SK-N-SH treated with all-trans-retinoic acid at 6 μM for 48 hours (cell line): ENCODE data around the gene SEC61B.
A peak's percentile ranks its signal among the peaks of the same experiment; 100 is the strongest.
"Not testable (repeated sequence)": the region's sequence is repeated elsewhere in the genome, so short reads cannot be mapped to it uniquely, and the experiment has no call there.

Experiments
- ATAC-seq: fragments of 200-7000 bp; cut with Tn5 transposase; 3 replicates; pipeline ENCODE4 v1.9.1; 2020; ENCODE audit warnings: mild to moderate bottlenecking, moderate library complexity
- ARNTL ChIP-seq: fragments of 450-650 bp; formaldehyde crosslinking; IDR thresholded peaks from 2 replicates; pipeline ENCODE4 v1.5.0; 2020; ENCODE audit warnings: low read depth, mild to moderate bottlenecking, moderate library complexity, borderline replicate concordance
- BACH2 ChIP-seq: fragments of 250-450 bp; sonication (Bioruptor Pico); IDR thresholded peaks from 2 replicates; pipeline ENCODE4 v1.9.0; 2021; ENCODE audit warnings: mild to moderate bottlenecking, borderline replicate concordance
- CREB5 ChIP-seq: fragments of 250-450 bp; sonication (Bioruptor Pico); IDR thresholded peaks from 2 replicates; pipeline ENCODE4 v1.5.1; 2020; ENCODE audit warnings: low read depth, mild to moderate bottlenecking, moderate library complexity
- CSDC2 ChIP-seq: fragments of 250-450 bp; sonication (Bioruptor Pico); IDR thresholded peaks from 2 replicates; pipeline ENCODE4 v1.5.0; 2020; ENCODE audit warnings: mild to moderate bottlenecking, moderate library complexity
- CSRNP3 ChIP-seq: fragments of 250-450 bp; sonication (Bioruptor Pico); IDR thresholded peaks from 2 replicates; pipeline ENCODE4 v1.5.1; 2021; ENCODE audit warnings: mild to moderate bottlenecking, moderate library complexity
- ESRRG ChIP-seq: fragments of 250-450 bp; sonication (Bioruptor Pico); IDR thresholded peaks from 2 replicates; pipeline ENCODE4 v1.6.1; 2021; ENCODE audit warnings: mild to moderate bottlenecking
- GLIS3 ChIP-seq: fragments of 250-450 bp; sonication (Bioruptor Pico); IDR thresholded peaks from 2 replicates; pipeline ENCODE4 v1.5.0; 2020; ENCODE audit warnings: mild to moderate bottlenecking, moderate library complexity
- ISL1 ChIP-seq: fragments of 250-450 bp; sonication (Bioruptor Pico); IDR thresholded peaks from 2 replicates; pipeline ENCODE4 v2.1.2; 2022; ENCODE audit warnings: mild to moderate bottlenecking, moderate library complexity
- OSR1 ChIP-seq: fragments of 250-450 bp; sonication (Bioruptor Pico); IDR thresholded peaks from 2 replicates; pipeline ENCODE4 v1.8.0; 2022; ENCODE audit warnings: moderate library complexity, mild to moderate bottlenecking, inconsistent platforms
- PATZ1 ChIP-seq: fragments of 250-450 bp; sonication (Bioruptor Pico); IDR thresholded peaks from 2 replicates; pipeline ENCODE4 v1.8.0; 2020; ENCODE audit warnings: mild to moderate bottlenecking, moderate library complexity, borderline replicate concordance
- PPARA ChIP-seq: fragments of 250-450 bp; sonication (Bioruptor Pico); IDR thresholded peaks from 2 replicates; pipeline ENCODE4 v1.5.0; 2020; ENCODE audit warnings: mild to moderate bottlenecking, borderline replicate concordance
- RARB ChIP-seq: fragments of 250-450 bp; sonication (Bioruptor Pico); IDR thresholded peaks from 2 replicates; pipeline ENCODE4 v1.8.0; 2021; ENCODE audit warnings: mild to moderate bottlenecking, moderate library complexity
- SNAI2 ChIP-seq: fragments of 250-450 bp; sonication (Bioruptor Pico); IDR thresholded peaks from 2 replicates; pipeline ENCODE4 v1.5.0; 2020; ENCODE audit warnings: mild to moderate bottlenecking, moderate library complexity
- TCF4 ChIP-seq: fragments of 250-450 bp; sonication (Bioruptor Pico); IDR thresholded peaks from 2 replicates; pipeline ENCODE4 v1.8.0; 2021; ENCODE audit warnings: mild to moderate bottlenecking, moderate library complexity, borderline replicate concordance
- TOX ChIP-seq: fragments of 250-450 bp; sonication (Bioruptor Pico); IDR thresholded peaks from 2 replicates; pipeline ENCODE4 v1.8.0; 2021; ENCODE audit warnings: mild to moderate bottlenecking, moderate library complexity, borderline replicate concordance
- ZC3H10 ChIP-seq: fragments of 250-450 bp; sonication (Bioruptor Pico); IDR thresholded peaks from 2 replicates; pipeline ENCODE4 v1.5.1; 2021; ENCODE audit warnings: mild to moderate bottlenecking, moderate library complexity
- ZFP3 ChIP-seq: fragments of 250-450 bp; sonication (Bioruptor Pico); IDR thresholded peaks from 2 replicates; pipeline ENCODE4 v1.5.0; 2020; ENCODE audit warnings: mild to moderate bottlenecking, moderate library complexity
- ZFP30 ChIP-seq: fragments of 450-650 bp; formaldehyde crosslinking; IDR thresholded peaks from 2 replicates; pipeline ENCODE4 v1.5.0; 2022; ENCODE audit warnings: mild to moderate bottlenecking, moderate library complexity
- ZNF70 ChIP-seq: fragments of 450-650 bp; formaldehyde crosslinking; IDR thresholded peaks from 2 replicates; pipeline ENCODE4 v1.5.0; 2020; ENCODE audit warnings: mild to moderate bottlenecking, moderate library complexity
- ZNF8 ChIP-seq: fragments of 450-650 bp; formaldehyde crosslinking; IDR thresholded peaks from 2 replicates; pipeline ENCODE4 v1.5.0; 2020; ENCODE audit warnings: mild to moderate bottlenecking, moderate library complexity
- TF ChIP-seq, protein P1 (sequence below): fragments of 250-450 bp; sonication (Bioruptor Pico); IDR thresholded peaks from 2 replicates; pipeline ENCODE4 v1.8.0; 2021; ENCODE audit warnings: low read depth, mild to moderate bottlenecking, moderate library complexity, borderline replicate concordance
- TF ChIP-seq, protein P2 (sequence below): fragments of 250-450 bp; sonication (Bioruptor Pico); IDR thresholded peaks from 2 replicates; pipeline ENCODE4 v1.5.0; 2020; ENCODE audit warnings: mild to moderate bottlenecking, moderate library complexity

The SEC61B gene

GRCh38 chr9:99235069-99235468, 13.0 kb downstream of the SEC61B start:
- TF ChIP-seq GLIS3 (CRISPR knock-in tag): no peak
- ATAC-seq: no peak

DNA sequence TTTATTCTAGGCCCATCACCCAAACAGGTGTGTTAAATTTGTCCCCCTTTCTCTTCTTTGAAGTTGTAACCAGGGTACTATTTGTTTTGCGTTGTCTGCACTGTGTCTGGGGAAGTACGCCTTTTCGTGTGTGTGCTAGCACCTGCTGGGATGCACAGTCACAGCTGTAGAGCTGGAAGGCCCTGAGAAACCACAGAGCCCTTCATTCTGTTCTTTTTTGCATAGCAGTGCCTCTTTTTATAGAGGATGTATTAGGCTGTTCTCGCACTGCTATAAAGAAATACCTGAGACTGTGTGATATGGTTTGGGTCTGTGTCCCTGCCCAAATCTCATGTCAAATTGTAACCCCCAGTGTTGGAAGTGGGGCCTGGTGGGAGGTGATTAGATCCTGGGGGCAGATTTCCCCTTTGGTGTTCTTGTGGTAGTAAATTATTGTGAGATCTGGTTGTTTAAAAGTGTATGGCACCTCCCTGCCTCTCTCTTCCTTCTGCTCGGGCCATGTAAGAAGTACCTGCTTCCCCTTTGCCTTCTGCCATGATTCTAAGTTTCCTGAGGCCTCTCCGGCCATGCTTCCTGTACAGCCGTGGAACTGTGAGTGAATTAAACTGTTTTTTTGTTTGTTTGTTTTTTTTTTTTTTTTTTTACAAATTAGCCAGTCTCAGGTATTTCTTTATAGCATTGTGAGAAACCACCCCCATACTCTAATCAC, 14.0 kb downstream of the SEC61B start:
- TF ChIP-seq TCF4 (CRISPR knock-in tag) (no peak), SNAI2 (CRISPR knock-in tag) (no peak), PPARA (CRISPR knock-in tag) (no peak)
- ATAC-seq: no peak

DNA sequence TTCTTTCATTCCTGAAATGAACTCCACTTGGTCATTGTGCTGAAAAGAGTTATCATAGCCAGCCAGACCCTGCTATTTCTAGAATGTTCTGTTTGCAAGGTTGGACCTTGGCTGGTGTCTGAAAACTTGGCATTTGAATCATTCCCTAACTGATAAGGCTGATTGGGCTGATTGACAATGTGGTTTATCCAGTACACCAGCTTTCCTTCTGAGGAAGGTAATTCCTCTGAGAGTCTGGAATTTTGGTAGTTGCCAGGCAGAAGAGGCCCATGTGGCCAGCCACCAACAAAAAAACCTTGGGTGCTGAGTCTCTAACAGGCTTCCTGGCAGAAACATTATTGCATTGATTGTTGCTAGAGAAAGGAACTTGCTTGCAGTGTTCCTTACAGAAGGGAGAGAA, 15.3 kb downstream of the SEC61B start:
- TF ChIP-seq TCF4 (CRISPR knock-in tag) (no peak), ZNF70 (CRISPR knock-in tag) (no peak), CSDC2 (CRISPR knock-in tag) (no peak), ESRRG (CRISPR knock-in tag) (no peak), ZC3H10 (no peak), SNAI2 (CRISPR knock-in tag) (no peak), ZFP30 (CRISPR knock-in tag) (no peak)
- ATAC-seq: no peak

- not testable (repeated sequence) for ATAC-seq
Observed at GRCh38 chr9:99237849-99238248, 15.8 kb downstream of the SEC61B start.

GRCh38 chr9:99238331-99238730, 16.2 kb downstream of the SEC61B start:
- TF ChIP-seq ZFP3 (CRISPR knock-in tag) (no peak), PPARA (CRISPR knock-in tag) (no peak), PATZ1 (no peak), CREB5 (CRISPR knock-in tag) (no peak), CSDC2 (CRISPR knock-in tag) (no peak), RARB (no peak), OSR1 (CRISPR knock-in tag) (no peak), SNAI2 (CRISPR knock-in tag) (no peak), BACH2 (no peak), ZC3H10 (no peak), TOX (CRISPR knock-in tag) (no peak), ISL1 (CRISPR knock-in tag) (no peak), ZNF8 (no peak)
- TF ChIP-seq, protein P1, sequence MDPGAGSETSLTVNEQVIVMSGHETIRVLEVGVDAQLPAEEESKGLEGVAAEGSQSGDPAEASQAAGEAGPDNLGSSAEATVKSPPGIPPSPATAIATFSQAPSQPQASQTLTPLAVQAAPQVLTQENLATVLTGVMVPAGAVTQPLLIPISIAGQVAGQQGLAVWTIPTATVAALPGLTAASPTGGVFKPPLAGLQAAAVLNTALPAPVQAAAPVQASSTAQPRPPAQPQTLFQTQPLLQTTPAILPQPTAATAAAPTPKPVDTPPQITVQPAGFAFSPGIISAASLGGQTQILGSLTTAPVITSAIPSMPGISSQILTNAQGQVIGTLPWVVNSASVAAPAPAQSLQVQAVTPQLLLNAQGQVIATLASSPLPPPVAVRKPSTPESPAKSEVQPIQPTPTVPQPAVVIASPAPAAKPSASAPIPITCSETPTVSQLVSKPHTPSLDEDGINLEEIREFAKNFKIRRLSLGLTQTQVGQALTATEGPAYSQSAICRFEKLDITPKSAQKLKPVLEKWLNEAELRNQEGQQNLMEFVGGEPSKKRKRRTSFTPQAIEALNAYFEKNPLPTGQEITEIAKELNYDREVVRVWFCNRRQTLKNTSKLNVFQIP: no peak
- TF ChIP-seq, all 23 proteins: peak for 0
- no peak for ATAC-seq

DNA sequence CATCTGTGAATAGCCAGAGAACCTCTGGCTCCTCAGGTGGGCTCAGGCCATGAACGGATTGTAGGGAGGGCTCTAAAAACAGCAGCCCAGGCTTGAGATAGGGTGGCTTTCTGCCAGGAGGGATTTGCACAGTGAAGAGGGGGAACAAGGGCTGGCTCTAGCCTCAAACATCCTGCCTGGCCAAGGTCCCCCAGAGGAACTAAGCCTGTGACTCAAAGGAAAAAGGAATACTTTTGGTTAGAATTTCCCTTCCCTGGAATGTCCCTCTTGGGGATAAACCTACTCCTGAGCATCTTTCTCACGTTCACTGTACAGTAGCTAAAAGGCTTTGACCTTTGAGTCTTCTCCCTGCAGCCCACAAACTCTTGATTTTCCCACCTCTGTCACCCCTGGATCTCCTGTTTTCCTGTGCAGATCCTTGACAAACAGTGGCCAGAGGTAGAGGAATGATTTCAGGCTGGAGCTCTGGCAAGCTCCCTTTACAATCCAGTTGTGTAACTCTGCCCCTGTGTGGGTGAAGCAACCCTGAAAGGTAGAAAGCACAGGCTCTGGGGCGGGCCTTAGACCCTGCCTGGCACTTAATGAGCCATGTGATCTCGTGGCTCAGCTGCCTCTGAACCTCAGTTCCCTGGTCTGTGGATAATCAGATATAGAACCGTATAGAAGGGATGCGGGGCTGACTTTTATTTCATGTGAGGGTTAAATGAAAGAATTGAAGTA, 17.4 kb downstream of the SEC61B start:
- peak; percentile 50 for ATAC-seq
- TF ChIP-seq ZNF8 (no peak), ZFP30 (CRISPR knock-in tag) (no peak), TOX (CRISPR knock-in tag) (no peak), CSDC2 (CRISPR knock-in tag) (no peak), GLIS3 (CRISPR knock-in tag) (no peak), ARNTL (no peak), BACH2 (no peak), CSRNP3 (CRISPR knock-in tag) (no peak), OSR1 (CRISPR knock-in tag) (no peak), RARB (no peak)
- TF ChIP-seq, protein P2, sequence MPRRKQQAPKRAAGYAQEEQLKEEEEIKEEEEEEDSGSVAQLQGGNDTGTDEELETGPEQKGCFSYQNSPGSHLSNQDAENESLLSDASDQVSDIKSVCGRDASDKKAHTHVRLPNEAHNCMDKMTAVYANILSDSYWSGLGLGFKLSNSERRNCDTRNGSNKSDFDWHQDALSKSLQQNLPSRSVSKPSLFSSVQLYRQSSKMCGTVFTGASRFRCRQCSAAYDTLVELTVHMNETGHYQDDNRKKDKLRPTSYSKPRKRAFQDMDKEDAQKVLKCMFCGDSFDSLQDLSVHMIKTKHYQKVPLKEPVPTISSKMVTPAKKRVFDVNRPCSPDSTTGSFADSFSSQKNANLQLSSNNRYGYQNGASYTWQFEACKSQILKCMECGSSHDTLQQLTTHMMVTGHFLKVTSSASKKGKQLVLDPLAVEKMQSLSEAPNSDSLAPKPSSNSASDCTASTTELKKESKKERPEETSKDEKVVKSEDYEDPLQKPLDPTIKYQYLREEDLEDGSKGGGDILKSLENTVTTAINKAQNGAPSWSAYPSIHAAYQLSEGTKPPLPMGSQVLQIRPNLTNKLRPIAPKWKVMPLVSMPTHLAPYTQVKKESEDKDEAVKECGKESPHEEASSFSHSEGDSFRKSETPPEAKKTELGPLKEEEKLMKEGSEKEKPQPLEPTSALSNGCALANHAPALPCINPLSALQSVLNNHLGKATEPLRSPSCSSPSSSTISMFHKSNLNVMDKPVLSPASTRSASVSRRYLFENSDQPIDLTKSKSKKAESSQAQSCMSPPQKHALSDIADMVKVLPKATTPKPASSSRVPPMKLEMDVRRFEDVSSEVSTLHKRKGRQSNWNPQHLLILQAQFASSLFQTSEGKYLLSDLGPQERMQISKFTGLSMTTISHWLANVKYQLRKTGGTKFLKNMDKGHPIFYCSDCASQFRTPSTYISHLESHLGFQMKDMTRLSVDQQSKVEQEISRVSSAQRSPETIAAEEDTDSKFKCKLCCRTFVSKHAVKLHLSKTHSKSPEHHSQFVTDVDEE (CRISPR knock-in tag): no peak
